Panc1 (cell line): ENCODE data around the gene IRF2. TPM values are rescaled to one million over a fixed set of nuclear protein-coding genes. Genes with fewer than 3 reads are reported as not detected.

Source experiments
- ATAC-seq: fragments of 200-7000 bp; cut with Tn5 transposase; 2 replicates; pipeline ENCODE4 v1.9.1; 2020; ENCODE audit warnings: mild to moderate bottlenecking, moderate library complexity
- BruUV-seq: library from RNA; stranded (reverse); fragments of 400-500 nt; replicated peaks from 2 replicates; lab custom pipeline; 2021; lab: Mats Ljungman, UMichigan
- CTCF ChIA-PET: fragments of 300-600 bp; sonication (Branson Sonifier 250); formaldehyde crosslinking; loops from one replicate; lab custom pipeline; 2022; ENCODE audit warnings: antibody characterized with exemption; lab: Charles Lee
- POLR2A ChIA-PET: fragments of 300-600 bp; sonication (Branson Sonifier 250); formaldehyde crosslinking; loops from one replicate; lab custom pipeline; 2022; ENCODE audit warnings: antibody characterized with exemption; lab: Charles Lee
- DNase-seq: peaks from one replicate; pipeline ENCODE4 v3.0.0-alpha.2; 2010; ENCODE audit warnings: low read depth, low spot score
- H3K27ac ChIP-seq: 2 replicates; pipeline ENCODE4 v1.5.1; 2011; ENCODE audit warnings: mild to moderate bottlenecking, low read length, inconsistent platforms
- H3K27me3 ChIP-seq: fragments of 200-500 bp; sonication (Bioruptor generic); 2 replicates; pipeline ENCODE4 v1.6.0; 2014; ENCODE audit warnings: low read length, inconsistent platforms; ENCODE audit not compliant: control insufficient read depth, insufficient read depth
- H3K36me3 ChIP-seq: fragments of 200-500 bp; sonication (Bioruptor generic); 2 replicates; pipeline ENCODE4 v1.5.1; 2014; ENCODE audit warnings: inconsistent platforms, mild to moderate bottlenecking, low read length, moderate library complexity; ENCODE audit not compliant: control insufficient read depth, insufficient read depth
- H3K4me1 ChIP-seq: 2 replicates; pipeline ENCODE4 v1.5.1; 2011; ENCODE audit warnings: inconsistent platforms, mild to moderate bottlenecking, low read length, moderate library complexity; ENCODE audit not compliant: control insufficient read depth, insufficient read depth
- H3K4me3 ChIP-seq, 2 experiments: 2 replicates each; pipeline ENCODE4 v1.5.1; 2011 to 2012; ENCODE audit warnings: low read depth in 2 of 2, low read length in 2 of 2, mild to moderate bottlenecking in 2 of 2, inconsistent platforms in 1 of 2, moderate library complexity in 1 of 2
- H3K9me3 ChIP-seq: fragments of 200-500 bp; sonication (Bioruptor generic); 2 replicates; pipeline ENCODE4 v1.5.1; 2014; ENCODE audit warnings: low read depth, mild to moderate bottlenecking, inconsistent platforms, low read length, moderate library complexity; ENCODE audit not compliant: control insufficient read depth, insufficient read depth
- POLR2AphosphoS5 ChIP-seq: IDR thresholded peaks from 2 replicates; pipeline ENCODE4 v1.6.1; 2012; ENCODE audit warnings: mild to moderate bottlenecking, low read depth, low read length, moderate library complexity
- REST ChIP-seq, 2 experiments: IDR thresholded peaks; 2 replicates each; pipeline ENCODE4 v1.6.1; 2011 to 2012; ENCODE audit warnings: low read depth in 2 of 2, control low read depth in 1 of 2, low read length in 1 of 2, mild to moderate bottlenecking in 1 of 2, moderate library complexity in 1 of 2; ENCODE audit not compliant: insufficient read depth in 1 of 2
- SIN3A ChIP-seq: IDR thresholded peaks from 2 replicates; pipeline ENCODE4 v1.6.1; 2012; ENCODE audit warnings: low read depth, mild to moderate bottlenecking, low read length, moderate library complexity, borderline replicate concordance; ENCODE audit not compliant: insufficient read depth
- TCF7L2 ChIP-seq: IDR thresholded peaks from 2 replicates; pipeline ENCODE4 v1.6.1; 2011; ENCODE audit warnings: mild to moderate bottlenecking, low read depth, low read length, inconsistent platforms
- in situ Hi-C: cut with HindIII; loops from 2 replicates; pipeline ENCODE4 v1.10.0; 2016; ENCODE audit warnings: low sequenced_read_pairs, low pct_unique_long_range_greater_than_20kb
- intact Hi-C: fragments of 100-400 bp; cut with micrococcal nuclease; formaldehyde crosslinking; loops from one replicate; pipeline ENCODE4 v1.10.0; 2022; ENCODE audit not compliant: unreplicated experiment
- total RNA-seq: library from RNA; stranded (reverse); gene quantifications from one replicate; pipeline ENCODE4 v1.2.1, GENCODE V29; 2021; ENCODE audit not compliant: unreplicated experiment
- TF ChIP-seq, protein P1 (sequence below): fragments of 450-650 bp; IDR thresholded peaks from 2 replicates; pipeline ENCODE4 v1.5.1; 2017; ENCODE audit warnings: mild to moderate bottlenecking

The IRF2 gene
- total RNA-seq, 1 experiment from 2014 or later: 16.2 TPM

GRCh38 chr4:184450743-184451535, 23.4 kb downstream of the IRF2 start:
- no peak overlapping the region for H3K4me3 ChIP-seq
- H3K36me3 ChIP-seq: no peaks in the 10 kb centered on the region
- no TSS peak for BruUV-seq
- DNase-seq: no peak
- intact Hi-C loops: no loop called here
- POLR2A ChIA-PET: no interaction called here
- no peak for ATAC-seq
- in situ Hi-C loops: no loop called here
- CTCF ChIA-PET: no interaction called here
- peak overlapping the region; percentile 48; the same call in 1 of the 2 replicates for H3K27ac ChIP-seq
- peaks cover 34% of the 10 kb centered on the region for H3K4me1 ChIP-seq
- TF ChIP-seq REST (IDR thresholded peaks at IDR 0.05; ENCODE audit: insufficient read depth in 1 of 2, low read depth in 2 of 2, low read length in 1 of 2): no peak
- TF ChIP-seq TCF7L2: no peak
- TF ChIP-seq, protein P1, sequence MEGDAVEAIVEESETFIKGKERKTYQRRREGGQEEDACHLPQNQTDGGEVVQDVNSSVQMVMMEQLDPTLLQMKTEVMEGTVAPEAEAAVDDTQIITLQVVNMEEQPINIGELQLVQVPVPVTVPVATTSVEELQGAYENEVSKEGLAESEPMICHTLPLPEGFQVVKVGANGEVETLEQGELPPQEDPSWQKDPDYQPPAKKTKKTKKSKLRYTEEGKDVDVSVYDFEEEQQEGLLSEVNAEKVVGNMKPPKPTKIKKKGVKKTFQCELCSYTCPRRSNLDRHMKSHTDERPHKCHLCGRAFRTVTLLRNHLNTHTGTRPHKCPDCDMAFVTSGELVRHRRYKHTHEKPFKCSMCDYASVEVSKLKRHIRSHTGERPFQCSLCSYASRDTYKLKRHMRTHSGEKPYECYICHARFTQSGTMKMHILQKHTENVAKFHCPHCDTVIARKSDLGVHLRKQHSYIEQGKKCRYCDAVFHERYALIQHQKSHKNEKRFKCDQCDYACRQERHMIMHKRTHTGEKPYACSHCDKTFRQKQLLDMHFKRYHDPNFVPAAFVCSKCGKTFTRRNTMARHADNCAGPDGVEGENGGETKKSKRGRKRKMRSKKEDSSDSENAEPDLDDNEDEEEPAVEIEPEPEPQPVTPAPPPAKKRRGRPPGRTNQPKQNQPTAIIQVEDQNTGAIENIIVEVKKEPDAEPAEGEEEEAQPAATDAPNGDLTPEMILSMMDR: no peak
- TF ChIP-seq SIN3A: no peak
- TF ChIP-seq POLR2AphosphoS5: no peak
- no peaks in the 10 kb centered on the region for H3K27me3 ChIP-seq
- no peaks in the 10 kb centered on the region for H3K9me3 ChIP-seq

DNA sequence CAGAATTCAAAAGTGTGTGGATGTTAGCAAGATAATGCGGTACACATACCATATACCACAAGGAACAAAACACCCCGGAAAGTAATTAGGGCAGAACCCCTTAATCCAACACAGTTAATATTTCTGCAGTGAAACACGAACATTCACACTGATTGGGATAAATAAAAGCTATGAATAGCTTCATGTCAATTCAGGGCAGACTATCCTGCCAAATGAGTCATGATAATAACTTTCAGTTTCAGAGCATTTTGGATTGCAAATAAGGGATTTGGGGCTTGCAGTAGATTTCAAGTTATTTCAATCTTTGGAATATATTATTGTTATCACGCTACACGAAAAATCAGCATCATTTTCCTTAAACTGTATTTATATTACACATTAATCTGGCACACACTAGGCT, 24.3 kb downstream of the IRF2 start:
- Histone ChIP-seq H3K36me3 (no peaks in the 10 kb centered on the region), H3K4me3 (no peak overlapping the region), H3K27me3 (no peaks in the 10 kb centered on the region), H3K9me3 (no peaks in the 10 kb centered on the region), H3K4me1 (peaks cover 34% of the 10 kb centered on the region), H3K27ac (no peak overlapping the region)
- TF ChIP-seq, protein P1: no peak
- no peak for TF ChIP-seq SIN3A
- no peak for TF ChIP-seq TCF7L2
- no peak for TF ChIP-seq POLR2AphosphoS5
- no peak for TF ChIP-seq REST (IDR thresholded peaks at IDR 0.05; ENCODE audit: insufficient read depth in 1 of 2, low read depth in 2 of 2, low read length in 1 of 2)
- DNase-seq (no peak), ATAC-seq (no peak)
- ChIA-PET CTCF (no interaction called here), POLR2A (no interaction called here)
- no TSS peak for BruUV-seq
- intact Hi-C loops (no loop called here), in situ Hi-C loops (no loop called here)
